Glutamatergic neuron (in vitro differentiated cells): ENCODE results near the gene HMGCS1. TPM values are rescaled to one million over a fixed set of nuclear protein-coding genes. Genes with fewer than 3 reads are reported as not detected.

ENCODE experiments used
- DNase-seq: peaks from one replicate; pipeline ENCODE4 v3.0.0; 2022
- H3K27ac Mint-ChIP-seq: one replicate; pipeline ENCODE4 v1.8.0; 2020; ENCODE audit warnings: mild to moderate bottlenecking, mixed read lengths, inconsistent platforms; ENCODE audit not compliant: unreplicated experiment
- H3K27me3 Mint-ChIP-seq: one replicate; pipeline ENCODE4 v1.8.0; 2020; ENCODE audit warnings: mild to moderate bottlenecking, moderate library complexity, mixed read lengths, inconsistent platforms; ENCODE audit not compliant: unreplicated experiment
- H3K36me3 Mint-ChIP-seq: one replicate; pipeline ENCODE4 v1.8.0; 2020; ENCODE audit warnings: mild to moderate bottlenecking, mixed read lengths, inconsistent platforms; ENCODE audit not compliant: unreplicated experiment
- H3K4me1 Mint-ChIP-seq: one replicate; pipeline ENCODE4 v1.8.0; 2020; ENCODE audit warnings: mild to moderate bottlenecking, low read depth, mixed read lengths, inconsistent platforms; ENCODE audit not compliant: unreplicated experiment
- H3K4me3 Mint-ChIP-seq: one replicate; pipeline ENCODE4 v1.8.0; 2020; ENCODE audit warnings: mild to moderate bottlenecking, mixed read lengths, inconsistent platforms; ENCODE audit not compliant: unreplicated experiment
- H3K9me3 Mint-ChIP-seq: one replicate; pipeline ENCODE4 v1.8.0; 2020; ENCODE audit warnings: mild to moderate bottlenecking, moderate library complexity, mixed read lengths, inconsistent platforms; ENCODE audit not compliant: unreplicated experiment
- CTCF ChIP-seq: fragments of 200-600 bp; sonication (generic); IDR thresholded peaks from one replicate; pipeline ENCODE4 v1.5.0; 2021; ENCODE audit not compliant: partially characterized antibody, unreplicated experiment
- total RNA-seq: library from RNA; stranded (reverse); fragmentation: NEBNext Ultra II Directional; extraction: Animal tissue kit (Norgen Biotek cat#: 25700); gene quantifications from one replicate; pipeline ENCODE4 v1.2.1, GENCODE V29; 2021; ENCODE audit not compliant: unreplicated experiment

HMGCS1 gene
- total RNA-seq, 1 donor from 2014 or later: 452 TPM

- Mint-ChIP-seq H3K4me1 (peaks cover 14% of the 10 kb centered on the region), H3K4me3 (no peak overlapping the region), H3K36me3 (peaks cover 5% of the 10 kb centered on the region), H3K9me3 (peaks cover 6% of the 10 kb centered on the region), H3K27me3 (peaks cover 3% of the 10 kb centered on the region), H3K27ac (no peak overlapping the region)
- no peak for TF ChIP-seq CTCF
- DNase-seq: no peak
These were observed 41.6 kb upstream of the HMGCS1 start for GRCh38 chr5:43354774-43355173.

- no peak for TF ChIP-seq CTCF
- Mint-ChIP-seq H3K27me3 (peaks cover 3% of the 10 kb centered on the region), H3K4me1 (peaks cover 14% of the 10 kb centered on the region), H3K27ac (no peak overlapping the region), H3K9me3 (peaks cover 6% of the 10 kb centered on the region), H3K36me3 (no peaks in the 10 kb centered on the region), H3K4me3 (no peak overlapping the region)
- no peak for DNase-seq
These were observed 40.5 kb upstream of the HMGCS1 start for GRCh38 chr5:43353668-43354067.

- Mint-ChIP-seq H3K27ac (no peak overlapping the region), H3K9me3 (peaks cover 2% of the 10 kb centered on the region), H3K36me3 (no peaks in the 10 kb centered on the region), H3K27me3 (peaks cover 2% of the 10 kb centered on the region), H3K4me3 (no peak overlapping the region), H3K4me1 (peaks cover 10% of the 10 kb centered on the region)
- no peak for TF ChIP-seq CTCF
- DNase-seq: no peak
These were observed 39.7 kb upstream of the HMGCS1 start for GRCh38 chr5:43352915-43353314.

GRCh38 chr5:43352131-43352530 lies 38.9 kb upstream of the HMGCS1 start:
- H3K4me1 Mint-ChIP-seq: peaks cover 3% of the 10 kb centered on the region
- no peaks in the 10 kb centered on the region for H3K27me3 Mint-ChIP-seq
- TF ChIP-seq CTCF: no peak
- DNase-seq: no peak
- no peaks in the 10 kb centered on the region for H3K36me3 Mint-ChIP-seq
- no peaks in the 10 kb centered on the region for H3K9me3 Mint-ChIP-seq
- H3K27ac Mint-ChIP-seq: no peak overlapping the region
- no peak overlapping the region for H3K4me3 Mint-ChIP-seq

- no peaks in the 10 kb centered on the region for H3K4me1 Mint-ChIP-seq
- H3K27ac Mint-ChIP-seq: no peak overlapping the region
- H3K9me3 Mint-ChIP-seq: no peaks in the 10 kb centered on the region
- no peaks in the 10 kb centered on the region for H3K36me3 Mint-ChIP-seq
- DNase-seq: no peak
- no peak for TF ChIP-seq CTCF
- H3K4me3 Mint-ChIP-seq: no peak overlapping the region
- no peaks in the 10 kb centered on the region for H3K27me3 Mint-ChIP-seq
These were observed 35.7 kb upstream of the HMGCS1 start for GRCh38 chr5:43348861-43349363.
